Nephron progenitor cell (in vitro differentiated cells): Measurements from ENCODE around the gene TNK1.

Source experiments
- DNase-seq: peaks from one replicate; pipeline ENCODE4 v3.0.0; 2021
- H3K27ac Mint-ChIP-seq: 2 replicates; pipeline ENCODE4 v1.8.0; 2021; ENCODE audit warnings: mild to moderate bottlenecking, moderate library complexity, mixed read lengths
- H3K27me3 Mint-ChIP-seq: 2 replicates; pipeline ENCODE4 v1.8.0; 2021; ENCODE audit warnings: mild to moderate bottlenecking, low read depth, mixed read lengths; ENCODE audit not compliant: poor library complexity
- H3K36me3 Mint-ChIP-seq: 2 replicates; pipeline ENCODE4 v1.8.0; 2021; ENCODE audit warnings: low read depth, mixed read lengths
- H3K4me1 Mint-ChIP-seq: 2 replicates; pipeline ENCODE4 v1.8.0; 2021; ENCODE audit warnings: mixed read lengths
- H3K4me3 Mint-ChIP-seq: 2 replicates; pipeline ENCODE4 v1.8.0; 2021; ENCODE audit warnings: mild to moderate bottlenecking, moderate library complexity, mixed read lengths
- H3K9me3 Mint-ChIP-seq: 2 replicates; pipeline ENCODE4 v1.8.0; 2021; ENCODE audit warnings: mild to moderate bottlenecking, moderate library complexity, mixed read lengths
- CTCF ChIP-seq: fragments of 200-600 bp; sonication (generic); IDR thresholded peaks from 2 replicates; pipeline ENCODE4 v1.5.0; 2021; ENCODE audit warnings: antibody characterized with exemption

Gene TNK1

GRCh38 chr17:7410634-7411426, 29.9 kb downstream of the TNK1 start:
- Mint-ChIP-seq H3K4me3 (no peak overlapping the region), H3K36me3 (peaks cover 30% of the 10 kb centered on the region), H3K4me1 (peaks cover 39% of the 10 kb centered on the region), H3K9me3 (no peaks in the 10 kb centered on the region), H3K27me3 (peaks cover 6% of the 10 kb centered on the region), H3K27ac (no peak overlapping the region)
- no peak for DNase-seq
- TF ChIP-seq CTCF = no peak

- no peak overlapping the region for H3K27ac Mint-ChIP-seq
- H3K4me1 Mint-ChIP-seq = peaks cover 36% of the 10 kb centered on the region
- peaks cover 36% of the 10 kb centered on the region for H3K36me3 Mint-ChIP-seq
- no peak for DNase-seq
- H3K4me3 Mint-ChIP-seq = no peak overlapping the region
- TF ChIP-seq CTCF = no peak
- H3K9me3 Mint-ChIP-seq = no peaks in the 10 kb centered on the region
- peaks cover 6% of the 10 kb centered on the region for H3K27me3 Mint-ChIP-seq
Observed at GRCh38 chr17:7411427-7411750, 30.5 kb downstream of the TNK1 start.

- peak overlapping the region; percentile 93 for H3K27ac Mint-ChIP-seq
- H3K4me3 Mint-ChIP-seq = no peak overlapping the region
- peaks cover 6% of the 10 kb centered on the region for H3K27me3 Mint-ChIP-seq
- no peaks in the 10 kb centered on the region for H3K9me3 Mint-ChIP-seq
- H3K36me3 Mint-ChIP-seq = peaks cover 40% of the 10 kb centered on the region
- peaks cover 31% of the 10 kb centered on the region for H3K4me1 Mint-ChIP-seq
- no peak for DNase-seq
- TF ChIP-seq CTCF = no peak
Observed at GRCh38 chr17:7413346-7413985, 32.6 kb downstream of the TNK1 start.

- H3K36me3 Mint-ChIP-seq = peaks cover 30% of the 10 kb centered on the region
- H3K9me3 Mint-ChIP-seq = no peaks in the 10 kb centered on the region
- peaks cover 41% of the 10 kb centered on the region for H3K4me1 Mint-ChIP-seq
- peaks cover 6% of the 10 kb centered on the region for H3K27me3 Mint-ChIP-seq
- no peak for DNase-seq
- no peak overlapping the region for H3K27ac Mint-ChIP-seq
- H3K4me3 Mint-ChIP-seq = no peak overlapping the region
- no peak for TF ChIP-seq CTCF
Observed at GRCh38 chr17:7414837-7415236, 33.9 kb downstream of the TNK1 start.

GRCh38 chr17:7415784-7416183, 34.9 kb downstream of the TNK1 start:
- Mint-ChIP-seq H3K4me1 (peaks cover 50% of the 10 kb centered on the region), H3K36me3 (peaks cover 23% of the 10 kb centered on the region), H3K4me3 (no peak overlapping the region), H3K9me3 (no peaks in the 10 kb centered on the region), H3K27ac (no peak overlapping the region), H3K27me3 (peaks cover 6% of the 10 kb centered on the region)
- DNase-seq = no peak
- no peak for TF ChIP-seq CTCF

GRCh38 chr17:7416323-7416722, 35.4 kb downstream of the TNK1 start:
- no peak overlapping the region for H3K4me3 Mint-ChIP-seq

More at GRCh38 chr17:7416323-7416722, 35.4 kb downstream of the TNK1 start:
- Mint-ChIP-seq H3K4me1 (peaks cover 56% of the 10 kb centered on the region), H3K36me3 (peaks cover 23% of the 10 kb centered on the region), H3K27me3 (peaks cover 3% of the 10 kb centered on the region), H3K9me3 (no peaks in the 10 kb centered on the region), H3K27ac (peak overlapping the region; percentile 94)
- TF ChIP-seq CTCF = no peak
- no peak for DNase-seq
